Activated CD8-positive, alpha-beta memory T cell treated with anti-CD3 and anti-CD28 coated beads for 36 hours (primary cell): ENCODE data around the gene CLCNKA. TPM values are rescaled to one million over a fixed set of nuclear protein-coding genes. Genes with fewer than 3 reads are reported as not detected.
"Not testable (repeated sequence)": the region's sequence is repeated elsewhere in the genome, so short reads cannot be mapped to it uniquely, and the experiment has no call there.

Experiments used
- CTCF ChIA-PET: fragments of 350-600 bp; sonication (Branson Sonifier 250); formaldehyde crosslinking; loops from one replicate; lab custom pipeline; 2021; ENCODE audit warnings: antibody characterized with exemption; lab: Charles Lee
- POLR2A ChIA-PET: fragments of 350-600 bp; sonication (Branson Sonifier 250); formaldehyde crosslinking; loops from one replicate; lab custom pipeline; 2021; ENCODE audit warnings: antibody characterized with exemption; lab: Charles Lee
- total RNA-seq, 2 experiments: library from RNA; stranded (reverse); gene quantifications; one replicate each; pipeline ENCODE4 v1.2.3, GENCODE V29; 2021

Gene CLCNKA
- total RNA-seq, 2 experiments from 2014 or later = not detected

- ChIA-PET POLR2A (no interaction called here), CTCF (interaction anchor here (0.6 to 1.7 kb wide), 3 partner anchors 222 to 262 kb away, joined by 3 to 5 read pairs (median 4); no protein-coding TSS in a partner anchor)
Measured at GRCh38 chr1:16053781-16054502, 32.1 kb downstream of the CLCNKA start.

- POLR2A ChIA-PET = no interaction called here
Measured at GRCh38 chr1:16054598-16055540, 33.0 kb downstream of the CLCNKA start.

GRCh38 chr1:16055613-16056520, 34.0 kb downstream of the CLCNKA start:
- POLR2A ChIA-PET = no interaction called here
- CTCF ChIA-PET = interaction anchor here (0.6 to 2.0 kb wide), 12 partner anchors 11 to 265 kb away, joined by 3 to 6 read pairs (median 3); partner anchors contain the start of gene FAM131C

More at GRCh38 chr1:16054598-16055540, 33.0 kb downstream of the CLCNKA start:
- CTCF ChIA-PET = interaction anchor here (0.6 to 2.0 kb wide), 7 partner anchors 10 to 264 kb away, joined by 3 to 6 read pairs (median 3); partner anchors contain the start of gene FAM131C

GRCh38 chr1:16056521-16056912, 34.7 kb downstream of the CLCNKA start:
- POLR2A ChIA-PET = not testable (repeated sequence)
- CTCF ChIA-PET = interaction anchor here (0.6 to 2.0 kb wide), 7 partner anchors 18 to 265 kb away, joined by 3 to 6 read pairs (median 3); no protein-coding TSS in a partner anchor

GRCh38 chr1:16057314-16057915, 35.6 kb downstream of the CLCNKA start:
- POLR2A ChIA-PET = not testable (repeated sequence)
- CTCF ChIA-PET = interaction anchor here (1.0 to 1.3 kb wide), 2 partner anchors 13 to 60 kb away, joined by 3 to 4 read pairs; no protein-coding TSS in a partner anchor

- CTCF ChIA-PET = interaction anchor here (1.6 kb wide), 1 partner anchor 50 kb away, joined by 3 read pairs; no protein-coding TSS in a partner anchor
- POLR2A ChIA-PET = not testable (repeated sequence)
Measured at GRCh38 chr1:16058394-16059120, 36.7 kb downstream of the CLCNKA start.

GRCh38 chr1:16061266-16061665, 39.4 kb downstream of the CLCNKA start:
- CTCF ChIA-PET = interaction anchor here (0.9 to 1.4 kb wide), 2 partner anchors 51 to 127 kb away, joined by 3 read pairs; no protein-coding TSS in a partner anchor
- POLR2A ChIA-PET = no interaction called here

GRCh38 chr1:16061989-16062686, 40.3 kb downstream of the CLCNKA start:
- ChIA-PET POLR2A (interaction anchor here (0.7 kb wide), 1 partner anchor 15 kb away, joined by 3 read pairs; no protein-coding TSS in a partner anchor), CTCF (interaction anchor here (1.4 kb wide), 1 partner anchor 52 kb away, joined by 3 read pairs; no protein-coding TSS in a partner anchor)

GRCh38 chr1:16062687-16063075, 40.8 kb downstream of the CLCNKA start:
- POLR2A ChIA-PET, CTCF ChIA-PET: not testable (repeated sequence)

- ChIA-PET CTCF (interaction anchor here (1.5 kb wide), 1 partner anchor 272 kb away, joined by 3 read pairs; no protein-coding TSS in a partner anchor), POLR2A (no interaction called here)
Measured at GRCh38 chr1:16063226-16063829, 41.5 kb downstream of the CLCNKA start.

GRCh38 chr1:16063921-16064320, 42.1 kb downstream of the CLCNKA start:
- ChIA-PET POLR2A (no interaction called here), CTCF (interaction anchor here (0.9 to 1.5 kb wide), 2 partner anchors 269 to 272 kb away, joined by 3 read pairs; no protein-coding TSS in a partner anchor)

GRCh38 chr1:16064536-16065268, 42.9 kb downstream of the CLCNKA start:
- POLR2A ChIA-PET = no interaction called here
- CTCF ChIA-PET = interaction anchor here (0.9 to 1.5 kb wide), 2 partner anchors 270 to 273 kb away, joined by 3 read pairs; no protein-coding TSS in a partner anchor

- ChIA-PET POLR2A (no interaction called here), CTCF (no interaction called here)
Measured at GRCh38 chr1:16065269-16065576, 43.4 kb downstream of the CLCNKA start.

- POLR2A ChIA-PET = no interaction called here
Measured at GRCh38 chr1:16066245-16066644, 44.4 kb downstream of the CLCNKA start.

GRCh38 chr1:16067127-16067768, 45.4 kb downstream of the CLCNKA start:
- POLR2A ChIA-PET = interaction anchor here (0.7 kb wide), 1 partner anchor 55 kb away, joined by 3 read pairs; no protein-coding TSS in a partner anchor
- CTCF ChIA-PET = interaction anchor here (0.6 kb wide), 1 partner anchor 273 kb away, joined by 3 read pairs; no protein-coding TSS in a partner anchor

More at GRCh38 chr1:16066245-16066644, 44.4 kb downstream of the CLCNKA start:
- CTCF ChIA-PET = interaction anchor here (0.5 kb wide), 1 partner anchor 284 kb away, joined by 3 read pairs; no protein-coding TSS in a partner anchor
